Measurements from ENCODE around the gene TRH. TPM values are rescaled to one million over a fixed set of nuclear protein-coding genes. Genes with fewer than 3 reads are reported as not detected.
A peak's percentile ranks its signal among the peaks of the same experiment; 100 is the strongest.

The TRH gene
- not detected for total RNA-seq
- long read RNA-seq = 0 reads

GRCh38 chr3:129974564-129974832 is at the start of gene TRH:
TSS of gene TRH (plus strand) at chr3:129974720. CDS start at chr3:129975817, 1,097 bp downstream.
- ATAC-seq (no peak), DNase-seq (no peak)
- intact Hi-C loops (cut with DNase I) = no loop called here

GRCh38 chr3:129927072-129927471 is 47.4 kb upstream of the TRH start:
- DNase-seq = no peak
- no peak for ATAC-seq
- intact Hi-C loops (cut with DNase I) = no loop called here

- intact Hi-C loops (cut with DNase I) = no loop called here
- no peak for ATAC-seq
- no peak for DNase-seq
These were observed 45.1 kb upstream of the TRH start for GRCh38 chr3:129929383-129929782.

GRCh38 chr3:129933471-129933870 is 41.0 kb upstream of the TRH start:
- intact Hi-C loops (cut with DNase I) = loop anchor here (5.0 to 10.0 kb wide), 4 partner anchors 109 to 439 kb away; no protein-coding TSS in a partner anchor
- no peak for ATAC-seq
- DNase-seq = no peak

GRCh38 chr3:129934234-129935123 is 40.0 kb upstream of the TRH start:
- no peak for DNase-seq

GRCh38 chr3:129936757-129937156 is 37.8 kb upstream of the TRH start:
- ATAC-seq (peak; percentile 50 to 78), DNase-seq (no peak)
- intact Hi-C loops (cut with DNase I) = loop anchor here (10.0 kb wide), 3 partner anchors 112 to 442 kb away; no protein-coding TSS in a partner anchor

More at GRCh38 chr3:129934234-129935123, 40.0 kb upstream of the TRH start:
- ATAC-seq = peak; percentile 61 to 64
- intact Hi-C loops (cut with DNase I) = loop anchor here (2.0 to 10.0 kb wide), 5 partner anchors 110 to 440 kb away; no protein-coding TSS in a partner anchor

GRCh38 chr3:129937717-129938116 is 36.8 kb upstream of the TRH start:
- DNase-seq (no peak), ATAC-seq (no peak)
- intact Hi-C loops (cut with DNase I) = loop anchor here (10.0 kb wide), 3 partner anchors 113 to 443 kb away; no protein-coding TSS in a partner anchor

GRCh38 chr3:129938140-129938930 is 36.2 kb upstream of the TRH start:
- intact Hi-C loops (cut with DNase I) = loop anchor here (10.0 kb wide), 3 partner anchors 114 to 444 kb away; no protein-coding TSS in a partner anchor
- DNase-seq = no peak
- ATAC-seq = no peak

GRCh38 chr3:129940086-129940485 is 34.4 kb upstream of the TRH start:
- ATAC-seq = no peak
- intact Hi-C loops (cut with DNase I) = loop anchor here in 1 of 2 donors (2.0 to 5.0 kb wide), 2 partner anchors 63 to 157 kb away; no protein-coding TSS in a partner anchor
- no peak for DNase-seq

GRCh38 chr3:129942296-129942695 is 32.2 kb upstream of the TRH start:
- intact Hi-C loops (cut with DNase I) = loop anchor here in 1 of 2 donors (5.0 kb wide), 1 partner anchor 155 kb away; no protein-coding TSS in a partner anchor
- peak; percentile 63 for DNase-seq
- ATAC-seq = peak; percentile 91 to 93

GRCh38 chr3:129943020-129943419 is 31.5 kb upstream of the TRH start:
- ATAC-seq (no peak), DNase-seq (no peak)
- intact Hi-C loops (cut with DNase I) = loop anchor here in 1 of 2 donors (5.0 kb wide), 1 partner anchor 154 kb away; no protein-coding TSS in a partner anchor

- no peak for DNase-seq
- intact Hi-C loops (cut with DNase I) = loop anchor here (5.0 kb wide), 3 partner anchors 48 to 153 kb away; no protein-coding TSS in a partner anchor
- ATAC-seq = no peak
These were observed 29.8 kb upstream of the TRH start for GRCh38 chr3:129944709-129945108.

- peak in 1 of 2 donors; percentile 27 for ATAC-seq
- intact Hi-C loops (cut with DNase I) = loop anchor here (5.0 kb wide), 2 partner anchors 45 to 50 kb away; no protein-coding TSS in a partner anchor
- DNase-seq = no peak
These were observed 26.8 kb upstream of the TRH start for GRCh38 chr3:129947538-129948240.

- no peak for ATAC-seq
- intact Hi-C loops (cut with DNase I) = no loop called here
- DNase-seq = no peak
These were observed 24.0 kb upstream of the TRH start for GRCh38 chr3:129950318-129951046.

- intact Hi-C loops (cut with DNase I) = no loop called here
- ATAC-seq = no peak
- DNase-seq = no peak
These were observed 21.8 kb upstream of the TRH start for GRCh38 chr3:129952556-129953355.

GRCh38 chr3:129953621-129954020 is 20.9 kb upstream of the TRH start:
- no peak for ATAC-seq
- DNase-seq = no peak
- intact Hi-C loops (cut with DNase I) = no loop called here

GRCh38 chr3:129954514-129954913 is 20.0 kb upstream of the TRH start:
- intact Hi-C loops (cut with DNase I) = no loop called here
- ATAC-seq (no peak), DNase-seq (no peak)

All from left cardiac atrium (tissue), 4 donors.